GM03348 (cell line): Measurements from ENCODE around the gene NHERF2.

Experiments
- DNase-seq: peaks from one replicate; pipeline ENCODE4 v3.0.0; 2012; ENCODE audit warnings: low spot score

NHERF2 gene

GRCh38 chr16:2061023-2061422 is 34.3 kb downstream of the NHERF2 start:
- DNase-seq = no peak

GRCh38 chr16:2061526-2061925 is 34.8 kb downstream of the NHERF2 start:
- no peak for DNase-seq

- DNase-seq = no peak
Measured at GRCh38 chr16:2062801-2063200, 36.1 kb downstream of the NHERF2 start.

GRCh38 chr16:2063861-2064260 is 37.2 kb downstream of the NHERF2 start:
- DNase-seq = no peak

- DNase-seq = no peak
Measured at GRCh38 chr16:2064368-2064945, 37.8 kb downstream of the NHERF2 start.

- no peak for DNase-seq
Measured at GRCh38 chr16:2066139-2066538, 39.4 kb downstream of the NHERF2 start.

GRCh38 chr16:2070576-2071453 is 44.1 kb downstream of the NHERF2 start:
- DNase-seq = no peak

GRCh38 chr16:2071454-2072202 is 44.9 kb downstream of the NHERF2 start:
- DNase-seq = no peak

GRCh38 chr16:2072926-2073325 is 46.2 kb downstream of the NHERF2 start:
- no peak for DNase-seq

GRCh38 chr16:2074071-2074470 is 47.4 kb downstream of the NHERF2 start:
- no peak for DNase-seq

- no peak for DNase-seq
Measured at GRCh38 chr16:2075631-2076030, 48.9 kb downstream of the NHERF2 start.

GRCh38 chr16:2076072-2076865 is 49.6 kb downstream of the NHERF2 start:
- DNase-seq = no peak

- no peak for DNase-seq
Measured at GRCh38 chr16:2077016-2077415, 50.3 kb downstream of the NHERF2 start.

- no peak for DNase-seq
Measured at GRCh38 chr16:2077696-2078095, 51.0 kb downstream of the NHERF2 start.

- no peak for DNase-seq
Measured at GRCh38 chr16:2078096-2078495, 51.4 kb downstream of the NHERF2 start.

- DNase-seq = no peak
Measured at GRCh38 chr16:2078691-2079090, 52.0 kb downstream of the NHERF2 start.

GRCh38 chr16:2079311-2079800 is 52.7 kb downstream of the NHERF2 start:
- no peak for DNase-seq

- no peak for DNase-seq
Measured at GRCh38 chr16:2079991-2080390, 53.3 kb downstream of the NHERF2 start.

GRCh38 chr16:2081201-2082084 is 54.7 kb downstream of the NHERF2 start:
- DNase-seq = no peak

GRCh38 chr16:2082171-2082982 is 55.7 kb downstream of the NHERF2 start:
- DNase-seq = no peak
